Neural progenitor cell (in vitro differentiated cells): Measurements from ENCODE around the gene DHRS11. TPM values are rescaled to one million over a fixed set of nuclear protein-coding genes. Genes with fewer than 3 reads are reported as not detected.

ENCODE experiments used
- DNase-seq: peaks from one replicate; pipeline ENCODE4 v3.0.0-alpha.2; 2016; ENCODE audit warnings: low spot score
- H2AFZ ChIP-seq: fragments of 200-600 bp; sonication (generic); replicated peaks from 2 replicates; pipeline ENCODE4 v1.6.1; 2016; ENCODE audit warnings: antibody characterized with exemption
- H3F3A ChIP-seq: fragments of 200-600 bp; sonication (generic); 2 replicates; pipeline ENCODE4 v1.6.1; 2016; ENCODE audit warnings: antibody characterized with exemption, low read depth
- H3K27ac ChIP-seq: fragments of 200-600 bp; sonication (generic); 2 replicates; pipeline ENCODE4 v1.5.1; 2016; ENCODE audit warnings: mild to moderate bottlenecking
- H3K27me3 ChIP-seq: fragments of 200-600 bp; sonication (generic); 2 replicates; pipeline ENCODE4 v1.6.1; 2016; ENCODE audit warnings: mild to moderate bottlenecking, moderate library complexity
- H3K36me3 ChIP-seq: fragments of 200-600 bp; sonication (generic); 2 replicates; pipeline ENCODE4 v1.5.1; 2016
- H3K4me1 ChIP-seq: fragments of 200-600 bp; sonication (generic); 2 replicates; pipeline ENCODE4 v1.6.1; 2016; ENCODE audit warnings: mixed run types
- H3K4me2 ChIP-seq: fragments of 200-600 bp; sonication (generic); 2 replicates; pipeline ENCODE4 v1.6.1; 2016
- H3K4me3 ChIP-seq: fragments of 200-600 bp; sonication (generic); 2 replicates; pipeline ENCODE4 v1.5.1; 2016
- H3K79me2 ChIP-seq: fragments of 200-600 bp; sonication (generic); 2 replicates; pipeline ENCODE4 v1.6.1; 2016; ENCODE audit warnings: low read depth
- H3K9ac ChIP-seq: fragments of 200-600 bp; sonication (generic); 2 replicates; pipeline ENCODE4 v1.6.1; 2016
- H3K9me3 ChIP-seq: fragments of 200-600 bp; sonication (generic); 2 replicates; pipeline ENCODE4 v1.5.1; 2016; ENCODE audit warnings: low read depth
- H4K20me1 ChIP-seq: fragments of 200-600 bp; sonication (generic); 2 replicates; pipeline ENCODE4 v1.6.1; 2016; ENCODE audit warnings: low read depth
- H3K27ac Mint-ChIP-seq: 3 replicates; pipeline ENCODE4 v1.8.0; 2021; ENCODE audit warnings: mixed read lengths
- H3K27me3 Mint-ChIP-seq: 2 replicates; pipeline ENCODE4 v1.8.0; 2022; ENCODE audit warnings: low read depth, mild to moderate bottlenecking, inconsistent platforms, moderate library complexity, mixed read lengths; ENCODE audit not compliant: insufficient read depth
- H3K36me3 Mint-ChIP-seq: 3 replicates; pipeline ENCODE4 v1.8.0; 2021; ENCODE audit warnings: mixed read lengths
- H3K4me1 Mint-ChIP-seq: 3 replicates; pipeline ENCODE4 v1.8.0; 2021; ENCODE audit warnings: mixed read lengths
- H3K4me3 Mint-ChIP-seq: 3 replicates; pipeline ENCODE4 v1.8.0; 2021; ENCODE audit warnings: mild to moderate bottlenecking, moderate library complexity, mixed read lengths
- H3K9me3 Mint-ChIP-seq: 3 replicates; pipeline ENCODE4 v1.8.0; 2020; ENCODE audit warnings: mixed read lengths
- EZH2 ChIP-seq: fragments of 200-600 bp; sonication (generic); IDR thresholded peaks from 2 replicates; pipeline ENCODE4 v1.6.1; 2017; ENCODE audit warnings: antibody characterized with exemption, mild to moderate bottlenecking, moderate library complexity
- EZH2phosphoT487 ChIP-seq: fragments of 200-600 bp; sonication (generic); IDR thresholded peaks from 2 replicates; pipeline ENCODE4 v1.6.1; 2017; ENCODE audit warnings: antibody characterized with exemption
- total RNA-seq: library from RNA; depleted of rRNA; stranded (reverse); fragments of >200 nt; gene quantifications from 2 replicates; pipeline ENCODE4 v1.2.3, GENCODE V29; 2015; ENCODE audit warnings: low replicate concordance
- TF ChIP-seq, protein P1 (sequence below): fragments of 200-600 bp; sonication (generic); IDR thresholded peaks from 2 replicates; pipeline ENCODE4 v1.5.1; 2017; ENCODE audit warnings: antibody characterized with exemption, mild to moderate bottlenecking

DHRS11 gene
- total RNA-seq, 1 donor from 2014 or later, result 14.4 TPM

DNA sequence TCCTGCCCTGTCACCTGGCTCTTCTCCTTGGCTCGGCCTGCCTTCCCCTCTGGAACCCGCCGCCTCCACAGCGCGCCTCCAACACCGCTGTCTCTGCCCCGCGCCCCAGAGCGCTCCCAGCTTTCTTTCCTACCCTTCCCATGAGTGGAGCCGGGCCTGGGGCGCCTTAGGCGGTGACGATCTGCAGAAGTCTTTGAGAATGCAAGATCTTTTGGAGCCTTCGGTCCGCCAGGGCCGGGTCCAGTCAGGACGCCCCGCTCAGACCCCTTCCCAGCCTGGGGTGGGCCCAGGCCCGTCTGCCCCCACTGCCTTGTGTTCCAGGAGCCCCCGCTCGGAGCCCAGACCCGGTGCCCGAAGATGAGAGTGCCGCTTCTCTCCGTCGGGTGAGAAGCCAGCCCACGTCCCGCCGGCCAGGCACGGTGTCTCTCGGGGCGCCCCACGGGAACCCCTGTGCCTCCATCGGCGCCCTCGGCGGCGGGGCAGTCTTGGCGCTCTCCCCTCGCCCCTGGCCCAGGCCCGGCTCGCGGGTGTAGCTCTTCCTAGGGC is 49.7 kb downstream of the DHRS11 start:
- H3K27me3 ChIP-seq, result peaks cover 76% of the 10 kb centered on the region
- H3F3A ChIP-seq, result peaks cover 16% of the 10 kb centered on the region
- H3K4me1 Mint-ChIP-seq, result peaks cover 25% of the 10 kb centered on the region
- no peaks in the 10 kb centered on the region for H3K36me3 Mint-ChIP-seq
- no peaks in the 10 kb centered on the region for H4K20me1 ChIP-seq
- H3K4me1 ChIP-seq, result peaks cover 16% of the 10 kb centered on the region
- peaks cover 58% of the 10 kb centered on the region for H3K27me3 Mint-ChIP-seq
- peak; percentile 58 for DNase-seq
- H3K4me3 ChIP-seq, result peak overlapping the region; percentile 59
- H3K4me2 ChIP-seq, result peak overlapping the region; percentile 95
- TF ChIP-seq, protein P1, sequence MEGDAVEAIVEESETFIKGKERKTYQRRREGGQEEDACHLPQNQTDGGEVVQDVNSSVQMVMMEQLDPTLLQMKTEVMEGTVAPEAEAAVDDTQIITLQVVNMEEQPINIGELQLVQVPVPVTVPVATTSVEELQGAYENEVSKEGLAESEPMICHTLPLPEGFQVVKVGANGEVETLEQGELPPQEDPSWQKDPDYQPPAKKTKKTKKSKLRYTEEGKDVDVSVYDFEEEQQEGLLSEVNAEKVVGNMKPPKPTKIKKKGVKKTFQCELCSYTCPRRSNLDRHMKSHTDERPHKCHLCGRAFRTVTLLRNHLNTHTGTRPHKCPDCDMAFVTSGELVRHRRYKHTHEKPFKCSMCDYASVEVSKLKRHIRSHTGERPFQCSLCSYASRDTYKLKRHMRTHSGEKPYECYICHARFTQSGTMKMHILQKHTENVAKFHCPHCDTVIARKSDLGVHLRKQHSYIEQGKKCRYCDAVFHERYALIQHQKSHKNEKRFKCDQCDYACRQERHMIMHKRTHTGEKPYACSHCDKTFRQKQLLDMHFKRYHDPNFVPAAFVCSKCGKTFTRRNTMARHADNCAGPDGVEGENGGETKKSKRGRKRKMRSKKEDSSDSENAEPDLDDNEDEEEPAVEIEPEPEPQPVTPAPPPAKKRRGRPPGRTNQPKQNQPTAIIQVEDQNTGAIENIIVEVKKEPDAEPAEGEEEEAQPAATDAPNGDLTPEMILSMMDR, result no peak
- TF ChIP-seq EZH2phosphoT487 (no peak), EZH2 (peak; percentile 86)
- no peak overlapping the region for H3K27ac ChIP-seq
- no peaks in the 10 kb centered on the region for H3K36me3 ChIP-seq
- H3K27ac Mint-ChIP-seq, result no peak overlapping the region
- H2AFZ ChIP-seq, result peak overlapping the region; percentile 92
- no peak overlapping the region for H3K9ac ChIP-seq
- no peaks in the 10 kb centered on the region for H3K79me2 ChIP-seq
- no peaks in the 10 kb centered on the region for H3K9me3 Mint-ChIP-seq
- no peaks in the 10 kb centered on the region for H3K9me3 ChIP-seq
- H3K4me3 Mint-ChIP-seq, result peak overlapping the region; percentile 84

DNA sequence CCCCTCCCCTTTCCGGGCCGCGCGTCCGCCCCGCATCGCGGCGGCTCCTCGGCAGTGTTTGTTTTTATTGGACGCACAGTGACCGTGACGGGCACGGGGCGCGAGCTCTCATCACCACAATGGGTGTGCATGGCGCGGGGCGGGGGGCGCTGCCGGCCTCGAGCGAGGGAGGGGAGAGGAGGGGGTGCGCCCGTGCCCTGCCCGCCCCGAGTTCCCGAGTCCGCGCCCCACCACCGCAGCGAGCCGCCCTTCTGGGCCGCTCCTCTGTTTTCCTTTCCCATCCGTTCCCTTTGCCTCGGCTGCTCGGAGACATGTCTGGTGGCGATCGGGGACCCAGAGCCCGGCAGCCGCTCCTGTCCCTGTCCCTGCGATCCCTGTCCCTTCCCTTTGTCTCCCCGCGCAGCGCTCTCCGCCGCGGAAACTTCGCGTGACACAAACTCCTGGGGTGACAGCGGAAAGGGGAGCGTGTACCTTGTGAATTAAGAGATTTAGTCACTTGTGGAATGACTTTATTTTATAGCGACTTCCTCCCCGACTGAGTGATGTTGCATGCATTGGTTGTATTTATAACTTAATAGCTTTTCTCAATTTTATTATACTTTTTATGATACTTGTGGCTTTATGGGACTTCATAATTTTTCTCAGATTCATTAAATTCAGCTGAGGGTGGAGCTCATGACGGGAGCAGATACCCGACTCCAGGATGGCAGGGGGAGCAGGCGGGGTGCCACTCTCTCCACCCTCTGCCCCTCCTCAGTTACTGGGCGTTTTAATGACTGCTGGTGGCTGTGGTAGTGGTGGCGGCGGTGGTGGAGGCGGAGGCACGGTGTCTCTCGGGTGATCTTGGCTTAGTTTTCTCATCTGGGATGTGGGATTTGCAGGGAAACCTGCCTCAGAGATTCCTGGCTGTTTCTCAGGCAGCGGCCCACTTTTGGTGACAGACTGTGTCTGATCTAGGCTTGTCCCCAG is 50.5 kb downstream of the DHRS11 start:
- DNase-seq, result peak; percentile 70
- H3K79me2 ChIP-seq, result no peaks in the 10 kb centered on the region
- H3K27ac ChIP-seq, result no peak overlapping the region
- peak; percentile 70 for TF ChIP-seq EZH2phosphoT487
- TF ChIP-seq, protein P1, result no peak
- peak; percentile 82 for TF ChIP-seq EZH2
- no peaks in the 10 kb centered on the region for H3K36me3 Mint-ChIP-seq
- H3K9me3 ChIP-seq, result no peaks in the 10 kb centered on the region
- peaks cover 25% of the 10 kb centered on the region for H3K4me1 Mint-ChIP-seq
- peaks cover 76% of the 10 kb centered on the region for H3K27me3 ChIP-seq
- peak overlapping the region; percentile 92 for H2AFZ ChIP-seq
- H3K9me3 Mint-ChIP-seq, result no peaks in the 10 kb centered on the region
- H3K4me3 Mint-ChIP-seq, result peak overlapping the region; percentile 84
- H4K20me1 ChIP-seq, result no peaks in the 10 kb centered on the region
- H3F3A ChIP-seq, result peaks cover 16% of the 10 kb centered on the region
- H3K4me1 ChIP-seq, result peaks cover 16% of the 10 kb centered on the region
- peaks cover 60% of the 10 kb centered on the region for H3K27me3 Mint-ChIP-seq
- peak overlapping the region; percentile 59 for H3K4me3 ChIP-seq
- peak overlapping the region; percentile 95 for H3K4me2 ChIP-seq
- no peak overlapping the region for H3K9ac ChIP-seq
- no peaks in the 10 kb centered on the region for H3K36me3 ChIP-seq
- H3K27ac Mint-ChIP-seq, result no peak overlapping the region

DNA sequence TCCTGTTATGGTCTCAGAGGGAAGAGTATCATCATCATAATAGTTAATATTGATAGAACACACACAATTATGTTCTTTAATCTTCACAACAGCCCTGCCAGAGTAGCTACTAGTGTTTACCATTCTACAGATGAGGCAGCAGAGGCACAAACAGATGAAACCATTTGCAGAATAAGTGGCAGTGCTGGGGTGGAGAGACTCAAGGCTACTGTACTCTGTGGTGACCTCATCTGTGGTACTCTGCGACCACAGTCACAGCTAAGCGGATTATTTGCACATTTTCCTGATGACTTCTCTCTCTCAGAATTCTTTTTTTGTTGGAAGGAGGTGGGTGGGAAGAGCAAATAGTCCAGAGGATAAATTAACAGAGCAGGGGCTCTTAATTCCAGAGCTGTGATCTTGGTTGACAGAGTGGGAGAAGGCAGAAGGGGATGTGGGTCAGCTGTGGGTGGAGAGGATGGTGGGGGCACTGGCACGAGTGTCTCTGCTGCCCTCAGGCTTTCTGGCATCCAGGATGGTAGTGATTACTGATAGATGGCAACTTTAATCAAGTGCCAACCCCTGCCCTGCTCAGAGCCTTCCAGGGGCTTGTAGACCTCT is 51.5 kb downstream of the DHRS11 start:
- Mint-ChIP-seq H3K4me3 (peak overlapping the region; percentile 84), H3K27ac (no peak overlapping the region), H3K27me3 (peaks cover 61% of the 10 kb centered on the region), H3K9me3 (no peaks in the 10 kb centered on the region), H3K4me1 (peaks cover 25% of the 10 kb centered on the region), H3K36me3 (no peaks in the 10 kb centered on the region)
- no peak overlapping the region for H3K4me3 ChIP-seq
- TF ChIP-seq, protein P1, result no peak
- TF ChIP-seq EZH2 (no peak), EZH2phosphoT487 (no peak)
- peaks cover 76% of the 10 kb centered on the region for H3K27me3 ChIP-seq
- no peaks in the 10 kb centered on the region for H4K20me1 ChIP-seq
- H2AFZ ChIP-seq, result no peak overlapping the region
- DNase-seq, result no peak
- H3K9ac ChIP-seq, result no peak overlapping the region
- H3K27ac ChIP-seq, result no peak overlapping the region
- H3K36me3 ChIP-seq, result no peaks in the 10 kb centered on the region
- peaks cover 16% of the 10 kb centered on the region for H3F3A ChIP-seq
- peak overlapping the region; percentile 95 for H3K4me2 ChIP-seq
- no peaks in the 10 kb centered on the region for H3K9me3 ChIP-seq
- H3K4me1 ChIP-seq, result peaks cover 16% of the 10 kb centered on the region
- no peaks in the 10 kb centered on the region for H3K79me2 ChIP-seq
